SU-DHL-6 (cell line): ENCODE results near the gene COX5A.
"Not testable (repeated sequence)": the region's sequence is repeated elsewhere in the genome, so short reads cannot be mapped to it uniquely, and the experiment has no call there.

ENCODE experiments used
- H2AFZ ChIP-seq: fragments of 200-600 bp; sonication (generic); 2 replicates; pipeline ENCODE4 v1.6.1; 2014; ENCODE audit warnings: low read depth, mild to moderate bottlenecking, moderate library complexity, mixed read lengths, antibody characterized with exemption, low read length; ENCODE audit not compliant: severe bottlenecking
- H3F3A ChIP-seq: fragments of 200-600 bp; shearing (Covaris generic); 2 replicates; pipeline ENCODE4 v1.6.0; 2016; ENCODE audit warnings: antibody characterized with exemption, mild to moderate bottlenecking; ENCODE audit not compliant: insufficient read depth
- H3K27ac ChIP-seq: fragments of 200-600 bp; sonication (generic); 2 replicates; pipeline ENCODE4 v1.5.1; 2016; ENCODE audit warnings: low read depth, mild to moderate bottlenecking, low read length, moderate library complexity, mixed read lengths
- H3K27me3 ChIP-seq: fragments of 200-600 bp; sonication (generic), shearing (Covaris generic); 2 replicates; pipeline ENCODE4 v1.6.0; 2014; ENCODE audit warnings: mild to moderate bottlenecking, low read length
- H3K36me3 ChIP-seq: fragments of 200-600 bp; sonication (generic); 2 replicates; pipeline ENCODE4 v1.6.1; 2014; ENCODE audit warnings: mild to moderate bottlenecking, low read length, mixed read lengths
- H3K4me2 ChIP-seq: fragments of 300-600, 200-600 bp; shearing (Covaris generic), sonication (generic); 2 replicates; pipeline ENCODE4 v1.6.0; 2014; ENCODE audit warnings: low read length, low read depth, mild to moderate bottlenecking; ENCODE audit not compliant: poor library complexity, severe bottlenecking
- H3K4me3 ChIP-seq: fragments of 200-600 bp; sonication (generic); 2 replicates; pipeline ENCODE4 v1.5.1; 2014; ENCODE audit warnings: antibody characterized with exemption, low read length, mild to moderate bottlenecking, mixed read lengths; ENCODE audit not compliant: insufficient read depth, poor library complexity, severe bottlenecking
- H3K79me2 ChIP-seq: fragments of 200-600 bp; sonication (generic); 2 replicates; pipeline ENCODE4 v1.6.1; 2014; ENCODE audit warnings: mild to moderate bottlenecking, low read length, moderate library complexity; ENCODE audit not compliant: insufficient read depth
- H3K9ac ChIP-seq: fragments of 200-600 bp; sonication (generic); 2 replicates; pipeline ENCODE4 v1.7.0; 2014; ENCODE audit warnings: mild to moderate bottlenecking, low read length
- H3K9me2 ChIP-seq: fragments of 200-600 bp; sonication (generic); replicated peaks from 2 replicates; pipeline ENCODE4 v1.6.1; 2014; ENCODE audit warnings: low read length; ENCODE audit not compliant: insufficient read depth
- H3K9me3 ChIP-seq: fragments of 200-600 bp; sonication (generic); 2 replicates; pipeline ENCODE4 v1.6.1; 2014; ENCODE audit warnings: low read length, mixed read lengths; ENCODE audit not compliant: insufficient read depth
- H4K20me1 ChIP-seq: fragments of 200-600 bp; sonication (generic); 2 replicates; pipeline ENCODE4 v1.6.1; 2014; ENCODE audit warnings: low read depth, mild to moderate bottlenecking, antibody characterized with exemption, low read length, moderate library complexity, mixed read lengths
- CTCF ChIP-seq: fragments of 200-600 bp; sonication (generic); IDR thresholded peaks from one replicate; pipeline ENCODE4 v1.5.1; 2017; ENCODE audit warnings: antibody characterized with exemption, mild to moderate bottlenecking, low read length, moderate library complexity; ENCODE audit not compliant: insufficient read depth, poor library complexity, severe bottlenecking
- EZH2phosphoT487 ChIP-seq: fragments of 200-600 bp; sonication (generic), shearing (Covaris generic); conservative IDR thresholded peaks from 2 replicates; pipeline ENCODE4 v1.6.1; 2018; ENCODE audit warnings: mild to moderate bottlenecking, antibody characterized with exemption, low read length, moderate library complexity, mixed read lengths

Gene COX5A

GRCh38 chr15:74901612-74902063 is 36.2 kb downstream of the COX5A start:
- no peaks in the 10 kb centered on the region for H3K27me3 ChIP-seq
- TF ChIP-seq CTCF, result peak; percentile 95
- TF ChIP-seq EZH2phosphoT487, result no peak
- H3K79me2 ChIP-seq, result peaks cover 5% of the 10 kb centered on the region; the same call in 1 of the 2 replicates
- H3K27ac ChIP-seq, result no peak overlapping the region
- no peaks in the 10 kb centered on the region for H3K36me3 ChIP-seq
- H4K20me1 ChIP-seq, result no peaks in the 10 kb centered on the region
- no peak overlapping the region for H3K4me2 ChIP-seq
- peaks cover 9% of the 10 kb centered on the region; the same call in 1 of the 2 replicates for H3F3A ChIP-seq
- no peak overlapping the region for H3K9ac ChIP-seq
- H3K4me3 ChIP-seq, result no peak overlapping the region
- no peaks in the 10 kb centered on the region for H3K9me3 ChIP-seq
- no peak overlapping the region for H2AFZ ChIP-seq
- no peaks in the 10 kb centered on the region for H3K9me2 ChIP-seq

- no peaks in the 10 kb centered on the region for H4K20me1 ChIP-seq
- H3K9me2 ChIP-seq, result no peaks in the 10 kb centered on the region
- no peak overlapping the region for H3K9ac ChIP-seq
- H3K36me3 ChIP-seq, result no peaks in the 10 kb centered on the region
- H3K4me2 ChIP-seq, result no peak overlapping the region
- H3K27ac ChIP-seq, result no peak overlapping the region
- no peaks in the 10 kb centered on the region for H3K9me3 ChIP-seq
- H3F3A ChIP-seq, result peaks cover 3% of the 10 kb centered on the region; the same call in 1 of the 2 replicates
- H3K4me3 ChIP-seq, result no peak overlapping the region
- H3K79me2 ChIP-seq, result no peaks in the 10 kb centered on the region
- H3K27me3 ChIP-seq, result no peaks in the 10 kb centered on the region
- TF ChIP-seq CTCF, result no peak
- TF ChIP-seq EZH2phosphoT487, result no peak
- no peak overlapping the region for H2AFZ ChIP-seq
Measured at GRCh38 chr15:74897300-74897701, 40.6 kb downstream of the COX5A start.

- no peaks in the 10 kb centered on the region for H3K9me2 ChIP-seq
- no peak overlapping the region for H3K9ac ChIP-seq
- H3F3A ChIP-seq, result no peaks in the 10 kb centered on the region
- H3K36me3 ChIP-seq, result no peaks in the 10 kb centered on the region
- no peak overlapping the region for H3K27ac ChIP-seq
- H3K4me3 ChIP-seq, result no peak overlapping the region
- no peak for TF ChIP-seq CTCF
- TF ChIP-seq EZH2phosphoT487, result no peak
- H3K9me3 ChIP-seq, result no peaks in the 10 kb centered on the region
- H3K27me3 ChIP-seq, result no peaks in the 10 kb centered on the region
- H4K20me1 ChIP-seq, result no peaks in the 10 kb centered on the region
- no peak overlapping the region for H3K4me2 ChIP-seq
- no peak overlapping the region for H2AFZ ChIP-seq
- H3K79me2 ChIP-seq, result no peaks in the 10 kb centered on the region
Measured at GRCh38 chr15:74896316-74896715, 41.6 kb downstream of the COX5A start.

GRCh38 chr15:74895830-74896229 is 42.0 kb downstream of the COX5A start:
- H3K27me3 ChIP-seq, result no peaks in the 10 kb centered on the region
- no peak overlapping the region for H2AFZ ChIP-seq
- H3K9me3 ChIP-seq, result no peaks in the 10 kb centered on the region
- no peak overlapping the region for H3K4me3 ChIP-seq
- no peaks in the 10 kb centered on the region for H3F3A ChIP-seq
- H3K4me2 ChIP-seq, result no peak overlapping the region
- H3K9me2 ChIP-seq, result no peaks in the 10 kb centered on the region
- H3K36me3 ChIP-seq, result no peaks in the 10 kb centered on the region
- H4K20me1 ChIP-seq, result no peaks in the 10 kb centered on the region
- TF ChIP-seq CTCF (no peak), EZH2phosphoT487 (no peak)
- no peak overlapping the region for H3K9ac ChIP-seq
- H3K27ac ChIP-seq, result no peak overlapping the region
- no peaks in the 10 kb centered on the region for H3K79me2 ChIP-seq

GRCh38 chr15:74894383-74894782 is 43.5 kb downstream of the COX5A start:
- not testable (repeated sequence) for H3K27ac ChIP-seq, H3K9me2 ChIP-seq, H3K79me2 ChIP-seq, H2AFZ ChIP-seq, H3K27me3 ChIP-seq, H4K20me1 ChIP-seq, H3K36me3 ChIP-seq, H3K4me3 ChIP-seq, H3F3A ChIP-seq, H3K9me3 ChIP-seq, H3K4me2 ChIP-seq, H3K9ac ChIP-seq
